Retina (tissue), 1 donor: ENCODE data around the gene EIF5AL1.
"Not testable (repeated sequence)": the region's sequence is repeated elsewhere in the genome, so short reads cannot be mapped to it uniquely, and the experiment has no call there.

ENCODE experiments used
- DNase-seq: peaks from one replicate; pipeline ENCODE4 v3.0.0-alpha.2; 2016

EIF5AL1 gene

DNA sequence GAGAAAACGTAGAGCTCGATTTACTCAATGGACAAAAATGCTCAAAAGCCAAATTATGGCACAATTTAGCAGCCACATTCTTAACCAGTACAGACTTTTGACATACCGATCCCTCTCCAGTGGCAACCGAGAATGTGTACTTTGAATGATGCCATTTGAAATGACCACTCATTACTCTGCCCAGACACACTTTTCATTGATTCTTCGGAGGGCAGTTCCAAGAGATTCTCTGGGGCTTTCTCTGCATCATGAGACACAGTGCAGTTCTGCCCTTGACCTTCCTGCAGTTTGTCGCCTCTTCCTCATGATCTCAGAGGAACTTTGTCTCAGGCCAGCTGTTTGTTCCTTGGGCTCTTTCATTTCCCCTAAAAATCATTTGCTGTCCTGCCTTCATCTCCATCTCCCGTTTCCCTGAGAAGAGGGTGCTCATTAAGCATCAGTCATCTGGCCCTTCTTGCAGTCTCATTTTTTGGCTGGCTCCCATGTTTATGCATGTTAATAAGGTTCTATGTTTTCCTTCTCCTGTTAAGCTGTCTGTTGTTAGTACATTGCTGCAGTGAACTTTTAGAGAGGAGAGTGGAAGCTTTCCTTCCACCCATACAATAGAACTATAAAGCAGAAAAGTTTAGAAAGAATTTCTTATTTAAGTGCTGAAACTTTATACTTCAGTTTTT is 4.3 kb downstream of the EIF5AL1 start:
- DNase-seq: not testable (repeated sequence)

DNA sequence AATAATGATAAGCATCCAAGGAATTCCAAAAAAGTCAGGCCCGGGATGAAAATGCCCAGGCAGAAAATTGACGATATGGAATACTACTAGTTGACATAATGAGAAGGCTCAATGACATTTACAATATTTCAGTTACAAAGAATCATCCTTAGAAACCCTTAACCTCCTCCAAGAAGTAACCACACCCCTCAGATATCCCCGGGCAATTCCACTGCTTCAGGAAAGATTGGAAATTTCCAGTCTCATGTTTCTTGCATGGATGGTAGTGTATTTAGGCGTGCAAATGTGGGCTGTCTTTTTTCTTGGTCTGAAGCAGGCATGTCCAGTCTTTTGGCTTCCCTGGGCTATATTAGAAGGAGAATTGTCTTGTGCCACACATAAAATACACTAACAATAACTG is 5.2 kb downstream of the EIF5AL1 start:
- not testable (repeated sequence) for DNase-seq

DNA sequence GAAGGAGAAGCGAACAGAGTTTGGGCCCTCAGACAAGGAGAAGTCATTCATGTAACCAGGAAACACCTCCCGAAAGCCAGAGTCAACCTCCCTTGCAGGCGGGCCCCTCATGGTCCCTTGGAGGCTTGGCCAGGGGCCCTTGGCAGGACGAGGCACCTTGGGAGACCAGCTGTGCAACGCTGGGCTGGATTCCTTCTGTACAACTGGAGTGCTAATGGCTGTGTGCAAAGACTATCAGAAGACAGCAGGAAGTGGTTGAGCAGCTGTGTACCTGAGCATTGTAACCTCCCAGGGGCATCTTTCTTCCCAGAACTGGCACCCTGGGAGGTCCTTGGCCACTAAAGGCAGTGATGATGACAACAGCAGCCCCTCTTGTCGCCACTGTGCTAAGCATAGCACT is 9.4 kb downstream of the EIF5AL1 start:
- DNase-seq: not testable (repeated sequence)

DNA sequence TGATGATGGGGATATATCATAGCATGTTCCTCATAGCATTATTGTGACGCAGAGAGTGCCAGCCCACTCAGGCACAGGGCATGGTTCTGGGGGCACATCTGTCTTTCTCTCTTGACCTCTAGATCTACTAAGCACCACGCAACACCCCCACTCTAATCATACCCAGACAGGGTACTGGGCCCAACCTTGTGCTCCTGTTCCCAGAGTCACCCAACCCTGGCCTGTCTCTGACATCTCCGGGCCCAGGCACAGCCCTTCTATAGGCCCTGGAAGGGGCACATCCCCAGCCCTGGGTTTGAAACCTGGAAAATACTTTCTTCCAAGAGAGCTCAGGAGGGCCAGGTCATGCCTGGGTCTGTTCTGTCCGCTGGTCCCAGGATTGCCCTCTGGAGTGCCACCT is 10.1 kb downstream of the EIF5AL1 start:
- DNase-seq: not testable (repeated sequence)

DNA sequence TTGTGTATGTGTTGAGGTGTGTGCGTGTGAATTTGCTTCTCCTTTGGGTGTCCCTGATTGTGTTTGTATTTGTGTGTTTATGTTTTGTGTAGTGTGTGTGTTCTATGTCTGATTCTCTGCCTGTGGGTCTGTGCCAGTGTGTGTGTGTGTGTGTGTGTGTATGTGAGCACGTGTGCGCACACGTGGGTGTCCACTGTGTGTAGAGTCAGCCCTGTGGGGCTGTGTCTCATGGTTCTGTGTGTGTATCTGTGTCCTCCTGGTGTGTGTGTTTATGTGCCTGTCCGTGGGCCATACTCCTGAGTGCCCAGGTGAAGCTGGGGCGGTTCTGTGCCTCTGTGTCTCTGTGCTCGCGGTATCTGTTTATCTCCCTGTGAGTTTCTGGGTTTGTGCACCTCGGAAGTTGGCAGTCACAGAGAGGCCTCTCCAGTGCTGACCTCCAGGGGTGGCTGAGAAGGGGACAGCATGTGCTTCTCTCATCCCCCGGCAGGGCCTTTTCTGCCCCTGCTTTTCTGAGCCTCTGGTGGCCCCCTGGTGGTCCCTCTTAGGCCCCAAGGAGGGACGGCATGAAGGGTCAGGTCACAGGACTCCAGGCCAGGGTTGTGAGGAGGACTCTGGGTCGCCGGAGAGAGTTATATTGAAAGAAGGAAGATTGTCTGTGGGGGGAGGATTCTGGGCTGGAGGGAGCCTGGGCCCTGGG is 11.0 kb downstream of the EIF5AL1 start:
- not testable (repeated sequence) for DNase-seq

DNA sequence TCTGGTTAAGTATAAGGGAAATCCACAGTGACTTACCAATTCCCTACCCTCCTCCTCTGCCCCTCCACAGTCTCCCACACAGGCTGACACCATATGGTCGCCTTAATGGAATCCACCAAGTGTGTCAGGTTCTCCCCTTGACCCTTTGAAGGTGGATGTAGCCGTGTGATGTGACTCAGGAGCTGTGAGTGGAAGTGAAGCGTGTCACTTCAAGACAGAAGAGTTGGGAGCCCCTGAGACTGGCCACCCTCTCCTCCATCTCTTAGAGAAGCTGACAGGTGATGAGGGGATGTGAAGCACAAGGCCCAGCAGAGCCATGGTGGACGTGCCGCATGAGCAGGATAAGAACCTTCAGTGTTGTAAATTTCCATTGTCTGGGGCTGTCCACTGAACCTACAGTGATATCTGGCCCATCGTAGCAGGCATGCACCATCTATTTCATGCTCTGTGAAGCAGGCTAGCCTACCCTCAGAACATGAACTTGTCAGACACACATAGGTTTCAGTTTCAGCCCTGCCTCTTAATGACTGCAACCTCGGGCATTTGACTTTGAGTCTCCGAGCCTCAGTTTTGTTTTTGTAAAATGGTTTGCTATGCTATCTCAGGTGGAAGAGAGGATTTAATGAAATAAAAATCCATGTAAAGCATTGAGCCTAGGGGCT is 12.8 kb downstream of the EIF5AL1 start:
- DNase-seq: not testable (repeated sequence)

DNA sequence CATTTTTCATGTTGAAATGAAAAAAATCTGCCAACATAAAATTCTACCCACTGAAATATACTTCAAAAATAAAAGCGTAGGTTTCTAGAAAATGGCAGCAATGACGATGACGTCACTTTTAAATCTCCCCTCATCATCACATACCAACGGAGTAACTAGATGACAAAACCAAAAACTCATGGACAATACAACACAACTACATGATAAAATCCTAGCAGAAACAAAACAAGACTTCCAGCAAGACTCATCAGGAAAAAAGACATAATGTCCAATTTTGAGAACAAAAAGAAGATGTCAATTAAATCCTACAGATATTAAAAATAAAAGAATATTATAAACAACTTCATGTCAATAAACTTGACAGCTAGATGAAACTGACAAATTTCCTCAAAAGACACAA is 15.9 kb downstream of the EIF5AL1 start:
- DNase-seq: not testable (repeated sequence)

DNA sequence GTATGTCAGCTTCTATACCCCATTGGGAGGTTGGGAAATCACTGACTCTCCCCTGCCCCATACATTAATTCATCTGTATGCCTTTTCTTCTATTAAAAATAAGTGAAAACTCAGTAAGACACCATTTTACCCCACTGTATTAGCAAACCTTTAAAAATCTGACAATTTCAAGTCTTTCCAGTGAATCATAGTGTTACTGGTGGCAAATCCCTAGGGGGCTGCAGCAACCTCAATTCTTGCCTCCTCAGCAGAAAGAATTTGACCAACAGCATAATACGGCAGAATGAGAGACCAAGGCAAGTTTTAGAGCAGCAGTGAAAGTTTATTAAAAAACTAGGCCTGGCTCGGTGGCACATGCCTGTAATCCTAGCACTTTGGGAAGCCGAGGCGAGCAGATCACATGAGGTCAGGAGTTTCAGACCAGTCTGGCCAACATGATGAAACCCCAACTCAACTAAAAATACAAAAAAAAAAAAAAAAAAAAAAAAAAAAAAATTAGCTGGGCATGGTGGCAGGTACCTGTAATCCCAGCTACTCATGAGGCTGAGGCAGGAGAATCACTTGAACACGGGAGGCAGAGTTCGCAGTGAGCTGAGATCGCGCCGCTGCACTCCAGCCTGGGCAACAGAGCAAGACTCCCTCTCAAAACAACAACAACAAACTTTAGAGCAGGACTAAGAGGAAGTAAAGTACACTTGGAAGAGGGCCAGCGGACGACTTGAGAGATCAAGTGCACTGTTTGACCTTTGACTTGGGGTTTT is 21.0 kb downstream of the EIF5AL1 start:
- not testable (repeated sequence) for DNase-seq

DNA sequence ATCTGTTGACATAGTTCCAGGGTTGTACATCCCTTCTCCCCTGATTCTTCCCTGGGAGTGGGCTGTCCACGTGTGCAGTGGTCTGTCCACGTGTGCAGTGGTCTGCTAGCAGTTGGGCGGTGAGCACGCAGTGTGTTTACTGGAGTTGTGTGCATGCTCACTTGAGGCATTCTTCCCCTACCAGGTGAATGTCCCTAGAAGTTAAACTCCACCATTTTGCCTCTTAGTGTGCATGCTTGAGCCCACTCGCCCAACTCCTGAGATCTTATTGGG is 21.5 kb downstream of the EIF5AL1 start:
- not testable (repeated sequence) for DNase-seq

DNA sequence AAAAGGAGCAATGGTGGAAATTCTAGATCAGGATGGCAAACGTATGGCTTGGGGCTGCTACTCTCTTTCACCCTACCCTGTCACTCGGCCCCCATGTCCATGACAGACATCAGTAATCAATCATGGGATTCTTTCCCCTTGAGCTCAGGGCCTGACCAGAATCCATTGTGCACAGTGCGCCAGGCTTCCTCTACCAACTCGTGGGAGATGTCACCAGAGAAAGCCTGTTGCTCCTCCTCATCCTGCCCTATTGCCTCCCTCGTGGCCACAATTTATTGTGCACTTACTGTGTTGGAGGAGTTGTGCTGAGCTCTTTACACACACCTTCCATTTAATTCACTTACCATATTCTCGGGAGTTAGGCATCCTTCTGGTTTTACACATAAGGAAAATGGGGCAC is 26.0 kb downstream of the EIF5AL1 start:
- not testable (repeated sequence) for DNase-seq

DNA sequence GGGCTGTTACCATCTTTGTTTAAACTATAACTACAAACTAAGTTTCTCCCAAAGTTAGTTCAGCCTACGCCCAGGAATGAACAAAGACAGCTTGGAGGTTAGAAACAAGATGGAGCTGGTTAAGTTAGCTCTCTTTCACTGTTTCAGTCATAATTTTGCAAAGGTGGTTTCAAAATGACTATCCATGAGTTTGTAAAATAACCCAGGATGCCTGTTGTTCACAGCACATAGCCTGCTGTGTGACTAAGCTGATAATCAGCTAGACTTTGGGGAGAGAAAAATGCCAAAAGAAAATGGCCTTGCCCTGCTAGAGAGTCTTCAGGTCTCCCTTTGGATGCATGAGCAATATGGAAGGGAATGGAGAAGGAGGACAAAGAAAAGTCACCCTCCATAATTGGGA is 28.6 kb downstream of the EIF5AL1 start:
- DNase-seq: not testable (repeated sequence)

DNA sequence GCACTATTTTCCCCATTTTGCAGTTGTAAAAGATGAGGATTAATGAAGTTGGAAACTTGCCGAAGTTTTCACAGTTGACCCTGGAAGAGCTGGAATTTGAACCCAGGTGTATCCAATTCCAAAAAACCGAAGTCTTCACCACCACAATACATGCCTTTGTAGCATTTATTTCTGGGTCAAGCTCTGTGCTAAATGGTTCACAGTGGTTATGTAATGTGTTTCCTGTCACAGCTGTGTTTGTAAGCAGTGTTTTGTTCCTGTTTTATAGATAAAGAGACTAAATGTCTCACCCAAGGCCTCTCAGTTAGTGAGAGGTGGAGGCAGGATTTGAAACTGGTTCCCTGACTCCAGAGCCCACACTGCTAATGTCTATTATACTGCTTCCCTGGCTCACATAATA is 30.3 kb downstream of the EIF5AL1 start:
- no peak for DNase-seq

DNA sequence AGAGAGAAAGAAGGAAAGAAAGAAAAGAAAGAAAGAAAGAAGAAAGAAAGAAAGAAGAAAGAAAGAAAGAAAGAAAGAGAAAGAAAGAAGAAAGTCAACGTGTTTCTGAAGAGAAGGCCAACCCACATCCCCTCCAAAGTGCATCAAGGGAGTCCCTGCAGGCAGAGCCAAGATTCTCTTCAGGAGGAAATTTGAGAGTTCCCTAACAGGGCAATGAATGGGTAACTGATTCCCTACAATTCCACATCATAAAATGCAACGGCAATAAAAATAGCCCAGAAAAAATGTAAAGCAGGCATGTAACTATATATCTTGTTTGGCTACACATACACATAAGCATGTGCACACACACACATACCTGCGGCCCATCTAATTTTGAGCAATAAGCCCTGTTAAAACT is 32.1 kb downstream of the EIF5AL1 start:
- DNase-seq: not testable (repeated sequence)

DNA sequence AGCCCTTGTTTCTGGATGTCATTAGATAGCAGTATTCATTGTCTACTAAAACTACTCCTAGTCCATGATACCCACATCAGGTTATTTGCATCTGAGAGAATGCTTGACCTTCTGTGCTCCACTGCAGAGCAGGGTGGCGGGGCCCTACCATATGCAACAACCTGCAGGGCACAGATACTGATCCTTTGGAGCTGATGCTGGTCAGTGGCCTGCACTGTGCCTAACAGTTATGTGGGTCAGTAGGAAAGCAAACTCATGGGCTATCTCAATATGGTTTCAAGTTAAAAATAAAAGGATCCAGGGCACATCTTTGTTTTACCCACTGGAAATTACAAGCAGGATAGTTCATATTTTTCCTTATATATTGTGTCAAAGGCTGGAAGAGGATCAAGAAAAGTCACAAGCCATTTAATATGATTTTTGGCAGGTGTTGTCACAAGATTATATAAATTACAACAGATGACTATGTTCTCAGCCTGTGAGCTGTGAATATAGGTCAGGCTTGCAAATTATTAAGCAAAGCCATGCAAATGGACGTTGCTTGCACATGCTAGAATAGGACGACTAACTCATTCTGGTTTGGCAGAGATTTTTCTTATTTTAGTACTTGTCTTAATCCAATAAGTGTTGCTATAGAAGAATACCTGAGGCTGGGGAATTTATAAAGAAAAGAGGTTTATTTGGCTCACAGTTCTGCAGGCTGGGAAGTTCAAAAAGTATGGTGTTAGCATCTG is 32.8 kb downstream of the EIF5AL1 start:
- DNase-seq: not testable (repeated sequence)

DNA sequence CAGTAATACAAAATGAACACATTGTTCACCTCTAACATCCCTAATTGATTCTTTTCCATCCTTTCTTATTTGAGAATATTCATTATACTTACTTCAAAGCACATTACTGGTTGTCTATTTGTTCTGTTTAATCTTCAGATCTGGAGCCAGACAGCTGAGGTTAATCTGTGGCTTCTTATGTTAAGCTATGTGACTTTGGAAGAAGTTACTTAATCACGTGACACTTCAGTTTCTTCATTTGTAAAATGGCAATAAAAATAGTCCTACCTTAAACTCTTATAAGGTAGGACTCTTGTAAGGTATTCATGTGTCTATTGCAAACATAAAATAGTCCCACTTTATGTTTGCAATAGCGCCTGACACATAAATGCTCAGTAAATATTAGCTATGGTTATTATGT is 34.8 kb downstream of the EIF5AL1 start:
- not testable (repeated sequence) for DNase-seq

DNA sequence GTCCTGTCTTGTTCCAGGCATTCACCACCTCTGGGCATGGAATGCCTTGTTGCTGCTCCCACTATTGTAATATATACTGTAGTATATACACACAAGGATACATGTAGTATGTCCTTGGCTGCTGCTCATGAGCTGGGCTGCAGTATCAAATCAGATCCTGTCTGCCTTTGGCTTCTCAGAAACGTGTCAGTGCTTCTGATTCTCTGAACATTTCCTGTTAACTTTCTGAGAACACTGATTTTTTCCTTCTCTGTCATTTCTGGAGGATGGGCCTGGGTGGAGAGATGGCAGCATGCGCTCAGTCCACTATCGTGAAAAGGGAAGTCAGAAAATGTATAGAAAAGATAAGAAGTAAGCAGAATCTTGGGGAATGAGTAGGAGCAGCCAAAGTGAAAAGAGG is 35.6 kb downstream of the EIF5AL1 start:
- DNase-seq: no peak

DNA sequence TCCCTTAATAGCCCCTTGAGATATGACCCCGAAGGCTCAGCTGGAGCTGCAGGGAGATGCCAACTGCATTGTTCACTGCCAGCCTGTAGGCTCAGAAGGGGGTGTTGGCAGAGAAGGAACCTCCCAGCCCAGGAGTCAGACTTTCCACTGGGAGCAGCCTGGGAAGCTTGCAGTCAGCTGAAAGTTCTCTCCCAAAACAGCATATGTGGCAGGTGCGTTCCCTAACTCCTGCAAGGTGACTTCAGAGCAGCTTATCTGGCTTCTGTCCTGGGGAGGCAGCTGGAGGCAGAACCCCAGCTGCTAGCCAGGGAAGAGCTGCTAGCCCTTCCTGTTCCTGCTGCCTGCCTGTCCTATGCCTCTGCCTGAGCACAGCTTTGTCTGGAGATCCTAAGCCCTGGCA is 39.8 kb downstream of the EIF5AL1 start:
- DNase-seq: no peak

DNA sequence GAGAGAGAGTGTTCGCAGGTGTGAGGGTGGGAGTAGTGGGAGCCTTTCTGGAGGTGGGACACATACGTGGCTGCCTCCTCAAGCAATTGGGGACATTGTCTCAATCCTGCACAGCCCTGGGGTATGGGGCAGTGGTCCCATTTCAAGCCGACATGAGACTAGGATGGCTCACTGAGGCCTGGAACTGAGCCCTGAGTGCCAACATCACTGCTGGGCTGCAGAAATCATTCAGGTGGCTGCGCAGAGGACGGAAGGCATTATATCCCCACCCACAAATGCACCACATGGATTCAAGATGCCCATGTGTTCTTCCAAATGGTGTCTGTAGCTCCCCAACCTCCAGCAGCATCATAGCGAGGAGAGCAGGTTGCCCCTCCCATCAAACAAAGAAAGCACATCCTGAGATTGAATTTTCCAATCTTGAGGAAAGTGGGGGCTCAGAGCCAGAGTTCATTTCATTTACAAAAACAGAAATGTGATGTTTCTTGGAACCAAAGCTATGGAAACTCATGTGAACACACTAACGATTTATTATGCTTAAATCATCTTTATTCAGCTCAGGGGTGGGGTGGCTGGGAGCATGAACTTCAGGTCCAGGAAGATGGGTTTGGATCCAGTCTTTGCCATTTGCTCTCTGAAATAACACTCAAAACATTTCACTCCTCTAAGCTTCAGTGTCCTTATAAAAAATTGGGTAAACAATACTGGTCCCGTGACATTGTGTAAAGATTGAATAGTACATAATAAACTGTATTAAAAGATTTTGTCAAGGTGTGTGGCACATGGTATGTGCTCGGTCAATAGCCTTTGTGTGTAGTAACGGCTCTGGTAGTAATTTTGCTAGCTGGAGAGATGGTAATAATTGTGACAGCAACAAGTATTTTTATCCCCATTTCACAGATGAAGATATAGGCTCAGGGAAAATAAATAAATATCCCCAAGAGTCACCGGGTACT is 43.3 kb downstream of the EIF5AL1 start:
- DNase-seq: no peak

DNA sequence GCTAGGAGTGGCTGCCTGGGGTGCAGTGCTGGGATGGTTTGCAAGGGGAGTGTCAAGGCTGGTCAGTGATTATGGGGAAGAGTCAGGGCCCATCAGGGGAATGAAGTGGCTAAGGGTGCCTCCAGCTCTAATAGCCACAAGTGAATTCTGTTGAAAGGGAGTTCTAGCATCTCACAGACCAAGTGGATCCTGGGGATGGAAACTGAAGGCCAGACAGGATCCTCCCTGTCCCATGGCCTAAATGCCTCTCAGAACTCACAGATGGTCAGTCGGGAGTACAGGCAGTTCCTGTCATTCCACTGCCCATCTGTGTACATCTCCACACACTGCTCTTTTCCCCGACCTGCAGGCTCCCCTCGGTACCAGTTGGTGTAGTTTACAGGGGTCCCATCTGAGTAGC is 44.6 kb downstream of the EIF5AL1 start:
- not testable (repeated sequence) for DNase-seq

DNA sequence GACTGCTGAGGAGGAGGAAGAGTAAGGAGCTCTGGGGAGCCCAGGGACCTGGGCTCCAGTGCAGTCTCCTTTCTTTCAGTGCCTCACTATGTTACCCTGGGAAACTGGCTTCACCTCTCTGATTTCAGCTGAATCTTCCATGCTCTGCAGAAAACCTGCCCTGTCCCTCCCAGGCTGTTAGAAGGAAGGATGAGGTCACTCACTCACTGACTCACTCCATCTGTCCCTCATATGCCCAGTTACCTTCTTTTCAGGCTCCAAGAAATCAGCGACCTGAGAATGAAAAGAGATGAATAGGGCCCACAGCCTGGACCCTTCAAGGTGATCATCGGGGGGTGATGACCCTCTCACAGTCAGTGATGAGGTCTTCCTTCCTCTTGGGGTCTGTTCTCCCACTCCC is 47.4 kb downstream of the EIF5AL1 start:
- DNase-seq: no peak

DNA sequence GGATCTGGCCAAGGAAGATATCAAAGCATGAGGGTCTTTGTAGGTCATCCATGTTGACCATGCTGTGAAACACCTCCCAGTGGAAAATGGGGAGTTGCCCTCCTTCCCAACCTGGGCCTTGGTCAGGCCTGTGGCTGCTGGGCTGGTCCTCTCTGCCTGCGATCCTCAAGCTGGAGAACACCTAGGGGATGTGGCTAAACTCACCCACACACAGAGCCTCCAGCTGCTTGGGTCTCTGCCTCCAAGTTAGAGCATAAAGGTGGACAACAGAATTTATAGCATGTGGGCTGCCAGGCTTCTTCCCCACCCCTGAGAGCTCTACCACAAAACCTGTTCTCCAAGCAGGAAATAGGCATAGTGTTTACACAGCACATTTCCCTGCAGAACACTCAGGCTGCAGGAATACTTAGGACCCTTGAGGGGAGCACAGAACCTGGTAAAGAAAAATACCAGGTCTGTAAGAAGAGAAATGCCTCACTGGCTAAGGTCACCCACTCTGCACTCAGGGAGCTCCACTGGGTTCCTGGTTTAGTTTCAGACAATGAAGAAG is 47.9 kb downstream of the EIF5AL1 start, which contains the start of gene SFTPA2:
Gene SFTPA2, minus strand, starts transcription at position 248 of the 550 bp plus-strand sequence. CDS start 924 bp downstream, outside the sequence.
- DNase-seq: no peak
